Glomerular visceral epithelial cell (primary cell): ENCODE data around the gene ZNF577.
A peak's percentile ranks its signal among the peaks of the same experiment; 100 is the strongest.
"Not testable (repeated sequence)": the region's sequence is repeated elsewhere in the genome, so short reads cannot be mapped to it uniquely, and the experiment has no call there.

Experiments used
- DNase-seq: peaks from one replicate; pipeline ENCODE4 v3.0.0-alpha.2; 2016; ENCODE audit errors: extremely low spot score

The ZNF577 gene

DNA sequence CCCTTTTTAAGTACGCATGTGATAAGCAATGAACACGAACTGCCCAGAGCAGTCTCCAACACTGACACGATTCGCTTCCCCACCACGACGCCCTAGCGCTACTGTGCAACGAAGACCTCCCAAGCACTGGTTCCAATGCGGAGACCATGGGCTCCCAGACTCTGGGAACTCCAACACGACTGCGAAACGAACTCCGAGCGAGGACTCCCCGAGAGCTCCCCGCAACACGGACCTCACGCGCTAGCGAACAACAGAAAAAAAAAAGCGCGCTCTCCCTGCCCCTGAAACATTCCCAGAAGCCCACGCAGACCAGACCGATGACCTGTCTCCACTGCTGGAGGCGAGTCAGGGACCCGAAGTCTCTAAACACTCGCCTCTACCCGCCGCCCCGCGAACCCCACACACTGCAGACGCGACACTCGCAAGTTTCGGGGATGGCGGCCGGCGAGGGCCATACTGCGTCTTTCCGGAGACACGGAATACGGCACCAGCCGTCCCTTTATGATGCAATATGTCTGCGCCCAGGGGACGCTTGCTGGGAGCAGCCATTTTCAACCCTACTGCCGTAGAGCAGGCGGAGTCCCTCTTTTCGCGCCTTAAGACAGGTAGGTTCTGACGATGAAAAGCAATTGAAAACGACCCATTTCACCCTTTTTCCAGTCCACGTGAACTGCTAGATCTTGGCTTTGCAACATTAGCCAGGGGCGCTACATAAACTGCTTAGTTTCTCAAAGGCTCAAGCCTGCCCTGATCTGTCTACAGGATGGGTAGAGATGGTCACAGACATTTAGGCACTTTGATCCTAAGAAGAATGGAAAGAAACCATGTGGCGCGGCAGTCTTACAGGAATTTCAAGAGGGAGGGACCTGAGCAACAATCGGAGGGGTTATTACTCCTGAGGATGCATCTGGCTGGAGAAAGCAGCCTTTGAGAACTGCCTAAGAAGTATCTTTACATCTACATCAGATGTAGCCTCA lies at the start of gene ZNF577:
Gene ZNF577, minus strand, starts transcription at position 430 of the 977 bp plus-strand sequence. CDS start 7,569 bp downstream, outside the sequence.
- DNase-seq: peak; percentile 26

DNA sequence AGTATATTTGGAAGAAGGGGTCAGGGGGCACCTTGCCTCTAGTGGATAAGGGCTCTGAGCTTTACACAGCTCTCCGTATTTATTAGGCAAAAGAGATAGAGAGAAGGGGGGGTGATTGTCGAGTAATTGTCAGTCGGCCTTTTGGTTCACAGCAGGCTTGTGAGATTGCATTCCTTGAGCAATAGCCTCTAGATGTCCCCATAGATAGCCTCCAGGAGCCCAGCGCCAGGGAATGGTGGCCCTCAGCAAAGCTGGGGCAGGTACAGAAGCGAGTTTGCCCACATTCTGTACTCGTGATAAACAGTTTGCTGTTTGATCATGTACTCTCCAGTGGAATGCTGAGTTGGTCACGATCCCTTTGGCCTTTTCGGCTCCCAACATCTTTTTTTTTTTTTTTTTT lies 44.2 kb upstream of the ZNF577 start:
- DNase-seq: no peak

DNA sequence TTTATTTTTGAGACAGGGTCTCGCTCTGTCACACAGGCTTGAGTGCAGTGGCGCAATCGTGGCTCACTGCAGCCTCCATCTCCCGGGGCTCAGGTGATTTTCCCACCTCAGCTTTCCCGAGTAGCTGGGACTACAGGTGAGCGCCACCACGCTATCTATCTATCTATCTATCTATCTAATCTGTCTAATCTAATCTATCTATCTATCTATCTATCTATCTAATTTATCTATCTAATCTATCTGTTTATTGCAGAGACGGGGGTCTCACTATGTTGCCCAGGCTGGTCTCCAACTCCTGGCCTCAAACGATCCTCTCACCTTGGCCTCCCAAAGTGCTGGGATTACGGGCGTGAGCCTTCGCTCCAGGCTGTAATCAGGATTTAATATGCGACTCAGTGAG lies 40.1 kb upstream of the ZNF577 start:
- DNase-seq: no peak

DNA sequence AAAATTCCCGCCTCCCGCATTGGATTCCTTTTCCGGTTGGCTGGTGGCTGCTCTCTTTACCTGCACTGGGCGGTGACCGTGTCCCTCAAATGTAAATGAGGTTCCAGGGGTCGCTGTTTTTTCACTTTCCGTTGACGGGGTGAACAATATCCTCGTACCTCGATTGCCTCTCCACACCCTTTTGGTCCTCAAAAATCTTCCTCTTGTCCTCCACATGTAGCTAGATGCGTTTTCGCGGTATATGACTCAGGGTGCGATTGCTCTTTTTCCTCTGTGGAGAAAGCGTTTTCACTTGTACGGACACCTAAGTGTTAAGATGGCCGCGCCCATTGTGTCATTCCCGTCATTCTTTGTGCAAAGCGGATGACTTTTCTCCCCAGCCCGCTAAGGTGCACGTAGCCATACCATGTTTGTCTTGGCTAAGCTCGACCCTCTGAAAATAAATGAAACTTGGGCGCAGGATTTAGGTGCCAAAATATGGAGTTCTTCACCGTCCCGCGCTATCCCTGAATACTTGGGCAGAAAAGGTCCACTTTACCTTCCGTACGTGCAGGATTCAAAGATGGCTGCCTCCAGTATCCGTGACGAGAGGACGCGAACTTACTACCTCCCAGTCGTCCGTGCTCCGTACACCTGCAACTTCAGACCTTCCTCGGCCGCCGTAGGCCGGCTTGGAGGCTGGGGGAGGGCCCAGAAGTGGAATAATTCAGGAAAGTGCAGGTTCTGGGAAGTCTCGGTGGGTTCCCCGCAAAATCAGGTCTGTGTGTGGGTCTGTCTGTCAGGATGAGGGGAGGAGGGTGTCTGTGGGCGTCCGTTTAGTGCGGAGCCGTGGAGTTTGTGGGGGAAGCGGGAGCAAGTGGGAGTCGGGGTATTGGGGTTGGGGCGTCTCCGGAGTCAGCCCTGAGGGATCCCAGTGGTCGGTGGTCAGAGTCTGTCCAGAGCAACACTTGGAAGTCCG lies 39.3 kb upstream of the ZNF577 start, which contains the start of gene ZNF613:
Gene ZNF613, plus strand, starts transcription at position 689 of the 958 bp plus-strand sequence. CDS start 8,749 bp downstream, outside the sequence.
- peak; percentile 92 for DNase-seq

DNA sequence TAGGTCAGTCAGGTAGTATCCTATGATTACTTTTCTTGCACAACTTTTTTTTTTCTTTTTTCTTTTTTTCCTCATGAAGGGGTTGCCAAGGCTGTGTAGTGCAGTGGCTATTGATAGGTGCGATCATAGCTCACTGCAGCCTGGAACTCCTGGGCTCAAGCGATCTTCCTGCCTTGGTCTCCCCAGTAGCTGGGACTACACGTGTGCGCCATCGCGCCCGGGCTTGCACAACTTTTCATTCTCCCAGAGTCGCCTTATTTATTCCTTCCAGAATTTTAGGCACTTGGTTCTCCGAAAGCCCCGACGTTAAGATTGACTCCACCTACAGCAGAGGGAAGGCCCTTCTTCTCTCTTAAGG lies 38.7 kb upstream of the ZNF577 start:
- no peak for DNase-seq

DNA sequence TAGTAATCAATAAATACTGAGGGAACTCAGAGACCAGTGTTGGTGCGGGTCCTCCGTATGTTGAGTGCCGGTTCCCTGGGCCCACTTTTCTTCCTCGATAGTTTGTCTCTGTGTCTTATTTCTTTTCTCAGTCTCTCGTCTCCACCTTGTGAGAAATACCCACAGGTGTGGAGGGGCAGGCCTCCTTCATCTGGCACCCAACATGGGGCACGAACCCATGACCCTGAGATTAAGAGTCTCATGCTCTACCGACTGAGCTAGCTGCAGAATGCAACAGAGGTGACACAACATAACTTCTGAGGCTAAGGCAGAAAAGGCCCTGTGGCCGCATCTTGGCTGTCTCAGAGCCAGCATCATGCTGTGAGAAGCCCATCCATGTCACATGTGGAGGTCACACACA lies 34.2 kb upstream of the ZNF577 start:
- DNase-seq: no peak

DNA sequence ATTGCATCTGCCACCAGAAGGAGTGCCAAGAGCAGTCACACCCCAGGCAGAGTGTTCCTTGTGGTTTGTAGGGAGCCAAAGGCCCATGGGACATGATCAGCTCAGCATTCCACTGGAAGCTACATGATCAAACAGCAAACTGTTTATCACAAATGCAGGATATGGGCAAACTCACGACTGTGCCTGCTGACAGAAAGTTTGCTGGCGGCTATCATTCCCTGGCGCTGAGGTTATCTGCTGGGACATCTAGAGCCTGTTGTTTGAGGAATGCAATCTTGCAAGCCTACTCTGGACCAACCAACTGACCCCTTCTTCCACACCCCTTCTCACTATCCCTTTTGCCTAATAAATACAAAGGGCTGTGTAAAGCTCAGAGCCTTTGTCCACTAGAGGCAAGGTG lies 31.9 kb upstream of the ZNF577 start:
- no peak for DNase-seq

- no peak for DNase-seq
These were observed 28.4 kb upstream of the ZNF577 start for GRCh38 chr19:51916167-51916566.

DNA sequence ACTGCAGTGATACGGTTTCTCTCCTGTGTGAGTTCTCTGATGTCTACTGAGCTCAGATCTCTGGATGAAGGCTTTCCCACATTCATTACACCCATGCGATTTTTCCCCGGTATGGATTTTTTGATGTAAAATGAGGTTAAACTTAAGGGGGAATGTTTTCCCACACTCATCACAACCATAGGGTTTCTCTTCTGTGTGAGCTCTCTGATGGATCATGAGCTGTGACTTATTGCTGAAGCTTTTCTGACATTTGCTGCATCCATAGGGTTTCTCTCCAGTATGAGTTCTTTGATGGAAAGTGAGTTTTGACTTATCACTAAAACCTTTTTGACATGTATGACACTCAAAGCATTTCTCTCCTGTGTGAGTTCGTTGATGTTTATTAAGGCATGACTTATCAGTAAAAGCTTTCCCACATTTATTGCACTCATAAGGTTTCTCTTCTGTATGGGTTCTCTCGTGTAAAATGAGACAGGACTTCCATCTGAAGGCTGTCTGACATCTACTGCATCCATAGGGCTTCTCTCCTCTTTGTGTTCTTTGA lies 27.6 kb upstream of the ZNF577 start:
- no peak for DNase-seq

DNA sequence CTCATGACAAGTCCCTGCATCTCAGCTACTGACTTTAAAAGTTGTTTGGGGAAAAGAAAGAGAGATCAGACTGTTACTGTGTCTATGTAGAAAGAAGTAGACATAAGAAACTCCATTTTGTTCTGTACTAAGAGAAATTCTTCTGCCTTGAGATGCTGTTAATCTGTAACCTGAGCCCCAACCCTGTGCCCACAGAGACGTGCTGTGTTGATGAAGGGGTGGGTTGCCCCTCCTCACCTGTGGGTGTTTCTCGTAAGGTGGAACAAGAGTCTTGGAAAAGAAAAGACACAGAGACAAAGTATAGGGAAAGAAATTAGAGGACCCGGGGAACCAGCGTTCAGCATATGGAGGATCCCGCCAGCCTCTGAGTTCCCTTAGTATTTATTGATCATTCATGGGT lies 20.2 kb upstream of the ZNF577 start:
- DNase-seq: not testable (repeated sequence)

DNA sequence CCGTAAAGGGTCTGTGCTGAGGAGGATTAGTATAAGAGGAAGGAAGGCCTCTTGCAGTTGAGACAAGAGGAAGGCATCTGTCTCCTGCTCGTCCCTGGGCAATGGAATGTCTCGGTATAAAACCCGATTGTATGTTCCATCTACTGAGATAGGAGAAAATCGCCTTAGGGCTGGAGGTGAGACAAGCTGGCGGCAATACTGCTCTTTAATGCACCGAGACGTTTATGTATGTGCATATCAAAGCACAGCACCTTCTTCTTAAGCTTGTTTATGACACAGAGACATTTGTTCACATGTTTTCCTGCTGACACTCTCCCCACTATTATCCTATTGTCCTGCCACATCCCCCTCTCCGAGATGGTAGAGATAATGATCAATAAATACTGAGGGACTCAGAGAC lies 18.4 kb upstream of the ZNF577 start:
- DNase-seq: not testable (repeated sequence)

DNA sequence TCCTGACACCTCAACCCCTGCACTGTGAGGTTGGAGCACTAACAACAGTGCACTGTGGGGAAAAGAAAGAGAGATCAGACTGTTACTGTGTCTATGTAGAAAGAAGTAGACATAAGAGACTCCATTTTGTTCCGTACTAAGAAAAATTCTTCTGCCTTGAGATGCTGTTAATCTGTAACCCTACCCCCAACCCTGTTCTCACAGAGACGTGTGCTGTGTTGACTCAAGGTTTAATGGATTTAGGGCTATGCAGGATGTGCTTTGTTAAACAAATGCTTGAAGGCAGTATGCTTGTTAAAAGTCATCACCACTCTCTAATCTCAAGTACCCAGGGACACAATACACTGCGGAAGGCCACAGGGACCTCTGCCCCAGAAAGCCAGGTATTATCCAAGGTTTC lies 17.9 kb upstream of the ZNF577 start:
- DNase-seq: not testable (repeated sequence)

- DNase-seq: no peak
These were observed 17.5 kb upstream of the ZNF577 start for GRCh38 chr19:51905206-51905605.

GRCh38 chr19:51904331-51905165 lies 16.8 kb upstream of the ZNF577 start, which contains the start of gene ZNF649:
Gene ZNF649, minus strand, starts transcription at chr19:51905017. Its CDS starts 4,910 bp downstream, at chr19:51900107.
- DNase-seq: peak; percentile 86

GRCh38 chr19:51903192-51903591 lies 15.4 kb upstream of the ZNF577 start:
- no peak for DNase-seq

GRCh38 chr19:51901860-51902259 lies 14.1 kb upstream of the ZNF577 start:
- DNase-seq: no peak

GRCh38 chr19:51891193-51891747 lies 3.5 kb upstream of the ZNF577 start:
- no peak for DNase-seq

GRCh38 chr19:51889934-51890333 lies 2.2 kb upstream of the ZNF577 start:
- DNase-seq: no peak

GRCh38 chr19:51884713-51885112 lies 3.0 kb downstream of the ZNF577 start:
- no peak for DNase-seq

DNA sequence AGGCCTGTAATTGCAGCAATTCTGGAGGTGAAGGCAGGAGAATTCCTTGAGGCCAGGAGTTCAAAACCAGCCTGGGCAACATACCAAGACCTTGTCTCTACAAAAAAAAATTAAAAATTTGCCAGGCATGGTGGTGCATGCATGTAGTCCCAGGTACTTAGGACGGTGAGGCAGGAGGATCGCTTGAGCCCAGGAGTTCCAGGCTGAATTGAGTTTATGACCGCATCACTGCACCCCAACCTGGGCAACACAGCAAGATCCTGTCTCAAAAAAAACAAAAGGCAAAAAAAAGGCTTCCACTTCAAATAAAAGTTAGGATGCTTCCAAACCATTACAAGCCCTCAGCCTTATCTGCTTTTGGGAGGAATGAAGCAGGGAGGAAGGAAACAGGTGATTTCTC lies 5.2 kb downstream of the ZNF577 start:
- no peak for DNase-seq

- no peak for DNase-seq
These were observed 14.7 kb downstream of the ZNF577 start for GRCh38 chr19:51873097-51873496.
